D341Med (cell line): Measurements from ENCODE around the gene CHAF1B.

Source experiments
- DNase-seq: peaks from one replicate; pipeline ENCODE4 v3.0.0; 2012; ENCODE audit warnings: low spot score

Gene CHAF1B

GRCh38 chr21:36428761-36429432 lies 43.7 kb downstream of the CHAF1B start:
- no peak for DNase-seq

DNA sequence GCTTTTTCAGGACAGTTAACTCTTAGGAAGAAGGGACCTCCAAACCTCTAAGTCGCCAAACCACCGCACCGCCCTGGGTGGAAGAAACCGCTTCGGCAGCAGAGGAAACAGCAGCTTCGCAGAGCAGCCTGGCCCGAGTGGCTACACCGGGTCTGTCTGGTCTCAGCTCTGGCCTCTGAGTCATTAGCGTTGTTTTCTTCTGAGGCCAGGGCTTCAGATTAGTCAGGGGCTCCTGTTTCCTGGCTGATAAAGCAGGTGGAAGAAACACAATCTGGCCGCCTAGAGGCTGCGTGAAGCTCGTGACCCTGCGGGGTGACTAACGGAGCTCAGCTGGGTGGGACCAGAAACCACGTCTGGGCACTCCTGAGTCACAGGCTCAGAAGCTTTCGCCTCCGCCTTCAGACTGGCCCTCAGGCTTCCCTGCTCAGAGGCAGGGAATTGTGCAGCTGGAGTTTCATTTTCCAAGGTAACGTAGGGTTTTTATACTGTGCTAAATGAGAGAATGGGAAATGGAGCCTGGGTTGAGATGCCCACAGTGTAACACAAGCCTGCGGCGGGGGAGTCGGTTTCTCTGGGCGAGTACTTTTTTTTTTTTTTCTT lies 44.9 kb downstream of the CHAF1B start:
- DNase-seq = no peak

- DNase-seq = no peak
Measured at GRCh38 chr21:36430841-36431240, 45.6 kb downstream of the CHAF1B start.

DNA sequence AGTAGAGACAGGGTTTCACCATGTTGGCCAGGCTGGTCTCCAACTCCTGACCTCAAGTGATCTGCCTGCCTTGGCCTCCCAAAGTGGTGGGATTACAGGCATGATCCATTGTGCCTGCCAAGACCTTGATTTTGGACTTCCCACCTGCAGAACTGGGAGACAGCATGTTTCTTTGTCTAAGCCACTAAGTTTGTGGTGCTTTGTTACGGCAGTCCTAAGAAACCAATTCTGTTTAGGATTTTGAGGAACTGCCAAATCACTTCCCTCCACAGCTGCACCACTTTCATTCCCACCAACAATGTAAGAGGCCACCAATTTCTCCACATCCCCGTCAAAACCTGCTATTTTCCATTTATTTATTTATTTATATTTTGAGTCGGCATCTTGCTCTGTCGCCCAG lies 46.1 kb downstream of the CHAF1B start:
- DNase-seq = no peak

DNA sequence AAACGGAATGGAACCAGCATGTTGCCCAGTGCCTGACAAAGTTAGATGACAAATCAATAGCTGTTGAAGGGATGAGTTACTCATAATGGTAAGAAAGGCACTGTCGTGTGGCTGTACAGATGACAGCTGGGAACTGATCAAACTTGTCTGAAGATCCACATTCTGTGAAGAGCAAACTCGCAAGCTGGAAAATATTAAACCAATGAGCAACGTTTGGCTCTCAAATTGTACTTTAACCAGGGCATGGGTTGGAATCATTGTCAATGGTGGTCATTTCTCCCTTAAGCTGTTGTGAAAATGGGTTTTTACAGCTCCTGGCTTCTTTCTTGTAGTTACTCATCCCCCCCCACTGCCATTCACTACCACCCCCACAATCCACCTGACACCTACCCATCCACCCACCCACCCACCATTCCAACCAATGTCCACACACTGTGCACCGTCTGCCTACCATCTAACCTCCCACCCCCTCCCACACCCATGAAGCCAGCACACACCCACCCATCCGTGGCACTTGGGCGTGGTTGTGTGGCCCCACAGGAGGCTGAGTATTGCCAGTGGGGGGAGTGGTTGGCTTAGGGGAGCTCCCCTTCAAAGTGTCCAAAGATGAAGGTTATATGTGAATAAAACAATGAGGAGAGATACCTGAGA lies 48.0 kb downstream of the CHAF1B start:
- no peak for DNase-seq

DNA sequence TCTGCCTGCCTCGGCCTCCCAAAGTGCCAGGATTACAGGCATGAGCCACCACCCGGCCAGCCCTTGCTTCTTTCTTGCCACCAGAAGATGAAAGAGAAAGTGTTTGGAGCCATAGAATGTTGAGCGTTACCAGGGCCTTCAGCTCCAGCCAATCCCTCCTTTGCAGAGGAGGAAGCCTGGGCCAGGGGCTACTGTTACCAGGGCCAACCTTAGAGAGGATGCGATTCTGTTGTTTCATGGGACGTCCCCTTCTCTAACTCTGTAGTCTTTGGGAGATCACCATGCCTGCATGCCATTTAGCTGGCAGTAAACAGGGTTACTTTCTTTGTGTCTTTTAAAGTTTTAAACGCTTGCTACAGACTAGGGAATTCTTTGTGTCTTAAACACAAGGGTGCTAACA lies 49.0 kb downstream of the CHAF1B start:
- DNase-seq = no peak

DNA sequence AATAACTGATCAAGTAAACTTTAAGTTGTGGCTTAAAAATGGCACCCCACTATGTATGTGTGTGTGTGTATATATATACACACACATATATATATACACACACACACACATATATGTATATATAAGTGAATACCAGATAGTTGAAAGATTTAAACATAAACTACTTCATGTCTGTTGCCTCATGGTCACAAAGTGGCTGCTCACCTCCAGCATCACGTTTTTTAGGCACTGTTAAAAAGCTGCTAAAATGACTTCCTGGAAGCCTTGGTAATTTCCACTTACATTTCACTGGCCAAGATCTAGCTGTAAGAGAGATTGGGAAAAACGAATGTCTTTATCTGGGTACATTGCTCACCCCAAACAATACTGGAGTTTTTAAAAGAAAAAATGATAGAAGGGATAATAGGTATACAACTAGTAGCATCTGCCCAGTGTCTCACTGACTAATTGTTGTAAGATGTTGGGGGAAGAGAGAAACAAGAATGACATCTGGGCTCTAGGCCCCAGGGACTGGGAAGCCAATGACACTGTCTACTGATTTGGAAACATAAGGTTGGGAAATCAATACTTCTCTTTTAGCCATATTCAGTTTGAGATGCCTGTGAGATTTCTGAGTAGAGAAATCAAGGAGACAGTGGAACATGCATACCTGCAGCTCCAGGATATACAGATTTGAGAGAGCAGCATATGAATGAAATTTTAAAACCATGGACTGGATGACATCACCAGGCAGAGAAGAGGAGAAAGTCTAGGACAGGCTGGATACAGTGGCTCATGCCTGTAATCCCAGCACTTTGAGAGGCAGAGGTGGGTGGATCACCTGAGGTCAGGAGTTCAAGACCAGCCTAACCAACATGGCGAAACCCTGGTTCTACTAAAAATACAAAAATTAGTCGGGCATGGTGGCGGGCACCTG lies 51.9 kb downstream of the CHAF1B start:
- DNase-seq = no peak

DNA sequence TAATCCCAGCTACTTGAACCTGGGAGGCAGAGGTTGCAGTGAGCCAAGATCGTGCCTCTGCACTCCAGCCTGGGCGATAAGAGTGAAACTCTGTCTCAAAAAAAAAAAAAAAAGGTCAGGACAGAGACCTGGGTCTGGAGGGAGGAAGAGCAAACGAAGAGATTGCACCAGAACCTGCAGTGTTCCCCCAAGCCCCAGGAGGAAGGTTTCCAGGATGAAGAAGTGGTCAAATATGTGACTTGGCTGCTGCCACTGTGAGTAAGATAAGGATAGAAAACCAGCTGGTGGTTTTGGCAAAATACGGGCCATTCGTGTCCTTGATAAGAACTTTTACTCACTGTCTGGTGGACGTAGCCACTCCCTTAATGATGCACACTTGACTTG lies 52.5 kb downstream of the CHAF1B start:
- DNase-seq = no peak

- no peak for DNase-seq
Measured at GRCh38 chr21:36441715-36442114, 56.5 kb downstream of the CHAF1B start.

GRCh38 chr21:36446301-36446700 lies 61.1 kb downstream of the CHAF1B start:
- no peak for DNase-seq

DNA sequence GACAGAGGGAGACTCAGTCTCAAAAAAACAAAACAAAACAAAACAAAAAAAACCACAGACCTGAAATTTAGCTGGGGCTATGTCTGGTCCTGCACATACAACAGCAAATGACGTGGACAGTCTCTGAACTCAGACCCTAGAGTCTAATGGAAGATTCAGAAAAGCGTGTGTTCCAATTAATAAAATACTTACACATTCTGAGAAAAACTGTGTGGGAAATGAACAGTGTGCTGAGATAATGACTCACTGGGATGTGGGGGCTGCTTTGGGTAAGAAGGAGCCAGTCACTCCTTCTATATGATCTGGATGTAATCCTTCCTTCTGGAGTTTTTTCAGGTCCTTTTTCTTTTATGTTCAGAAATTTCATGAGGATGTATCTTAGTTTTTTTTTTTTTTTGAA lies 65.3 kb downstream of the CHAF1B start:
- DNase-seq = no peak

- no peak for DNase-seq
Measured at GRCh38 chr21:36451506-36451905, 66.3 kb downstream of the CHAF1B start.

- no peak for DNase-seq
Measured at GRCh38 chr21:36452281-36452825, 67.2 kb downstream of the CHAF1B start.

DNA sequence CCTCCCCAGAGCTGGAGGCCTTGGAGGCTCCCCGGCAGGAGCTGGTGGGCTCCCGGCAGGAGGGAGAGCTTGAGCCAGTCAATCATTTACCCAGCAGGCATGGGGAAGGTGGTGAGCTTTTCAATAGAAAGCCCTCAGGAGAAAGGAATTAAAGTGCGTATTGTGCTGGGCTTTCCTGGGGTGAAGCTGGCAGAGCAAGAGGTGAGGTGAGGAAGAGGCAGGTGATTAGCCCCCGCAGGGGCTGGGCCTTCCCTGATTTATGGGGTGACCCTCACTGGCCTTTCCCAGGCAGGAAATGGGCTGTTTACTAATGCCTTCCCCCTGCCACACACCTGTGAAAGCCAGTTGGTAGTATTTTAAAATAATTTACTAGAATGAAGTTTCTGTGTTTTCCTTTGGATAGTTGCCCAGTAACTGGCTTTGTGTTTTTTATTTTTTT lies 68.9 kb downstream of the CHAF1B start:
- no peak for DNase-seq

DNA sequence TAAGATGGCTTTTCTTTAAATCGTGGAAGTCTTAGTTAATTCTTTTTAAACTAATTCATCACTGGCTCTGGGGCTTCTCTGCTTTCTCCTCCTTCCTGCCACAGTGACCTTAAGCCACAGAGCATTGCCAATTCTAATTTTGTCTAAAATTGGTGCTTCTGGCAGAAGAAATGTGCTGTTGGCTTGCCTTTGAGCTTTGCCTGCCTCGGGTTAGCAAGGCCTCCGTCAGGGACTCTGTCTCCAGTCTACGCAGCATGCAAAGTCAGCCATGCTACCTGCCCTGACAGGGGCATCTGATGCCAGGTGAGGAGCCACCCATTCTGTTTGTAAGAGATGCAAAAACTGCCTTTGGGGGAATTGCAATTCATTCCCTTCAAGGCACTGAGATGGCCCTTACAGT lies 69.5 kb downstream of the CHAF1B start:
- no peak for DNase-seq

DNA sequence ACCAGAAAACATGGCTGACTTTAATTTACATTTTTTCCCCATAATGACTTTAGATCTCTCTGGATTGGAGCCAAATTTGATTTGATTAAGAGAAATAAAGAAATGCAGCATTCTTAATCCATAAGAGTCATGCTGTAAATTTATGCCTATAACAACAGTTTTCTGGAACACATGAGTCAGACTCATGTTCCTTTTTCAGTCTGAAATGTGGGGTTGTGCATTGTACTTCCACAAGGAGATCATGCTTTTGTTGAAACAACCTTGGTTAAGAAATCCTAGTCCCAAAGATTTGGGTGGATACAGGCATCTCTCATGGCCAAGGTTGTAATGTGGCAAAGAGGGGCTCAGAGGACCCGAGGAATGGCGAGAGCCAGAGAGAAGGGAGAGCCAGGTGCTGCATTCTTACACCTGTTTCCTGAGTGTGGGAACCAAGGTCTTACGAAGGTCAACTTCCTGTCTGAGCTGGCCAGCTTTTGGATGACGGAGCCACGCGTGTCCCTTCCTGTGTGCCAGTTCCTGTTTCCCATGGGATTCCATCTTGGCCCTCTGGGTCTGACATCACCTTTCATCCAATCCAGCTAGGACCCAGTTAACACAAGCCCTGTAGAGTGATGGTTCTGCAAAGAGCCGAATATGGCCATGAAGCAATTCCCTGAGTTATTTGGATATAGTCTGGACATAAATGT lies 71.7 kb downstream of the CHAF1B start:
- no peak for DNase-seq

- DNase-seq = no peak
Measured at GRCh38 chr21:36459098-36459497, 73.9 kb downstream of the CHAF1B start.

DNA sequence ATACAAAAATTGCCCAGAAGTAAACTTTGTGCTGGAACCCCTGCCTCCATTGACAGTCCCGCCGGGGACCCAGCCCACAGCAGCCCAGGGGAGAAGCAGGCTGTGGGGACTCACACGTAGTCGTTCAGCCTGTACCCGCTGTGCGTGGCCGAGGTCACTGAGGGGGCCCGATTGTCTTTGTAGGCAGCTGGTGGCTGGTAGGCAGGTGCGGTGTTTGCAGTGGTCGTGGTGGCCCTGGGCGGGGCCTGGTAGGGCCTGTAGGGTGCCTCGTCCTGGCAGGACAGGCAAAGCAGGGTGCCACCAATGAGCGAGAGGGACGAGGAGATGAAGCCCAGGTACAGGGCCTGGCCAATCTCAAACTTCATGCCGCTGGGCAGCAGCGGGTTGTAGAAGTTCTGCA lies 75.7 kb downstream of the CHAF1B start:
- no peak for DNase-seq

DNA sequence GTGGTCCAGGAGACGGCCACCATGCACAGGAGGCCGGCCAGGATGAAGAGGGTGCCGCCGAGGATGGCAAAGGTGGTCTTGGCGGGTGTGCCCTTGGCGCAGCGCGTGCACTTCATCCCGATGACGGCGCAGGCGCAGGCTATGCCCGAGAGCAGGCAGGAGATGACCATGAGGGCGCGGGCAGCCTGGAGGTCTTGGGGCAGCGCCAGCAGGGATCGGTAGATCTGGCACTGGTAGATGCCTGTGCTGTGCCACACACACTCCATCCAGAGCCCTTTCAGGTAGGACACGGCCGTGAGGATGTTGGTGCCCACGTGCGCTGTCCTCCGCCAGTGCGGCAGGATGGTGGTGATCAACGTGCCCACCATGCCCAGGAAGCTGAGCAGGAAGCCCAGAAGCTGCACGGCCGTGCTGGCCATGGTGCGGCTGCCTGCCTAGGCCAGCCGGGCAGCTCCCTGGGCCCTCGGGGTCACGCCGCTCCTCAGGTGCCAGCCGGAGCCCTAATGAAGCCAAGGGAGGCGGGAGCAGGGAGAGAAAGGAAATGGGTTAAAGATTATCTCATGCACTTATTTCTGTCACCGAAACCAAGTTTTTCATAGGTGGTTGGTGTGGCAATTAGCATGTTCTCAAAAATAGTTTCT lies 76.2 kb downstream of the CHAF1B start:
- DNase-seq = no peak

DNA sequence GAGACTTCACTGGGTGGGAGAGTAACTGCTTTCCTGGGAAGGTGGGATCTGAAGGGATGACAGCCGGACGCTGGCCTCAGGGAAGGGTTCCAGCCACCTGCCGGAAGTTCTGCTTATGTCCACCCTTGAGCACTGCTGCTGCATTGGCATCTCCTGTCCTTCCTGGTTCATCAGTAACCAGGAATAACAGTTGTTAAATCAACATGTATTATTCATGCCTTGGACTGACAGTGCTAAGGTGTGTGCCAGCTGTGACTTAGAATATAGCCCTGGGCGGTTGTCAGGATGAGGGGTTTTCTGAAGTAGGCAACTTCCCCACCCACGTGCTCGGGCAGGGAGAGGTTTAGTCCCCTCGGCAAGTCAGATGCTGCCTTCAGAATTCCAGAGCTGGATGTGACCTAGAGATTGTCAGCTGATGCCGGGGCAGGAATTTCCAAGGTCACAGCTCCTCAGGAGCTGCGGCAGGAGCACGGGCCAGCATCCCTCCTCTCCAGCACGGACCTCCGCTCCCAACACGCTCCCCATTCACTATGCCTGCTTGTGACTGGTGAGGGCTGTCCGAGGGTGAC lies 76.8 kb downstream of the CHAF1B start:
- DNase-seq = no peak

DNA sequence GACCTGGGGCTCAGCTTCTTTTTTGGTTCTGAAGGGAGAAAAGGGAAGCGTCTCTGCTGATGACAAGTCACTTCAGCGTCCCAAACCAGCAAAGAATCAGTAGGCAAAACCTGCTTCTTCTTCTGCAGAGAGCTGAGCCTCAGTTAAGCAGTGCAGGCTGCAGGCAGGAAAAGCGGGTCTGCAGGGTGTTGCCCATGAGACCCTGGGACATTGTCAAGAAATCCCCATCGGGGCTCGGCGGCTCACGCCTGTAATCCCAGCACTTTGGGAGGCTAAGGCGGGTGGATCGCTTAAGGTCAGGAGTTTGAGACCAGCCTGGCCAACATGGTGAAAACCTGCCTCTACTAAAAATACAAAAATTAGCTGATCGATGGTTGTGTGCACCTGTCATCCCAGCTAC lies 78.0 kb downstream of the CHAF1B start:
- no peak for DNase-seq
